Measurements from ENCODE around the gene RRP36. TPM values are rescaled to one million over a fixed set of nuclear protein-coding genes. Genes with fewer than 3 reads are reported as not detected.

RRP36 gene
- polyA plus RNA-seq, 1 of the 3 experiments (the other 2 are of a cell fraction), result 60.5 TPM

- no peak for TF ChIP-seq REST (IDR thresholded peaks at IDR 0.05; ENCODE audit: low read depth, low read length)
- TF ChIP-seq FOXM1 (IDR thresholded peaks at IDR 0.05; ENCODE audit: low read depth), result no peak
- TF ChIP-seq FOXJ3 (CRISPR knock-in tag; IDR thresholded peaks at IDR 0.05), result no peak
- TF ChIP-seq TCF12 (IDR thresholded peaks at IDR 0.05), result no peak
Observed at GRCh38 chr6:43016943-43017334, 4.5 kb upstream of the RRP36 start (continued).

- Histone ChIP-seq H2AFZ (ENCODE audit: low read depth) (no peak overlapping the region), H3K4me2 (no peak overlapping the region), H3K36me3 (replicated peaks in 1 of 2; ENCODE audit: control insufficient read depth in 1 of 2, insufficient read depth in 2 of 2, low read length in 1 of 2) (peaks cover 32 to 40% of the 10 kb centered on the region in 2 experiments), H3K4me1 (ENCODE audit: control insufficient read depth in 1 of 2, insufficient read depth in 2 of 2, low read depth in 1 of 2, low read length in 1 of 2) (peaks cover 12 to 36% of the 10 kb centered on the region in 2 experiments; a peak in 3 of 4 replicates), H3K27ac (ENCODE audit: low read depth in 2 of 2, low read length in 1 of 2) (no peak overlapping the region), H3K79me2 (ENCODE audit: insufficient read depth) (peaks cover 74% of the 10 kb centered on the region), H3K9me2 (no peaks in the 10 kb centered on the region), H3K27me3 (ENCODE audit: insufficient read depth) (no peaks in the 10 kb centered on the region), H3F3A (replicated peaks; ENCODE audit: insufficient read depth) (peaks cover 28% of the 10 kb centered on the region), H3K4me3 (ENCODE audit: low read depth in 2 of 2, low read length in 1 of 2) (no peak overlapping the region), H3K9me3 (no peaks in the 10 kb centered on the region), H4K20me1 (ENCODE audit: insufficient read depth) (peaks cover 16% of the 10 kb centered on the region), H3K9ac (no peak overlapping the region)
- TF ChIP-seq TAF1 (IDR thresholded peaks at IDR 0.05; ENCODE audit: borderline replicate concordance, low read depth, low read length) (no peak), NRF1 (IDR thresholded peaks at IDR 0.05; ENCODE audit: low read depth, low read length) (no peak), RCOR1 (IDR thresholded peaks at IDR 0.05; ENCODE audit: low read length) (no peak), MXI1 (IDR thresholded peaks at IDR 0.05; ENCODE audit: low read depth, low read length) (no peak), CTCF (IDR thresholded peaks at IDR 0.05) (no peak), REST (IDR thresholded peaks at IDR 0.05; ENCODE audit: low read depth, low read length) (no peak), RAD21 (IDR thresholded peaks at IDR 0.05; ENCODE audit: low read length) (no peak), FOXJ3 (CRISPR knock-in tag; IDR thresholded peaks at IDR 0.05) (no peak), USF1 (IDR thresholded peaks at IDR 0.05; ENCODE audit: borderline replicate concordance, low read depth) (no peak), RXRA (IDR thresholded peaks at IDR 0.05; ENCODE audit: borderline replicate concordance, low read depth) (no peak), MEF2A (IDR thresholded peaks at IDR 0.05; ENCODE audit: borderline replicate concordance, low read depth) (no peak), ZBTB33 (IDR thresholded peaks at IDR 0.05; ENCODE audit: borderline replicate concordance, low read depth) (no peak)
- WGBS (ENCODE audit: low lambda C conversion rate), result 93% methylated on average over 2 of the region's 2 CpGs
- CTCF ChIA-PET, result no interaction called here
- POLR2A ChIA-PET, result no interaction called here
- DNase-seq, result no peak
Observed at GRCh38 chr6:43019152-43019551, 2.3 kb upstream of the RRP36 start.

Data from SK-N-SH (cell line).